NB4 (cell line): ENCODE results near the gene RAB1B.
A peak's percentile ranks its signal among the peaks of the same experiment; 100 is the strongest.

Source experiments
- MYC ChIP-seq: IDR thresholded peaks from 2 replicates; pipeline ENCODE4 v1.6.1; 2011; ENCODE audit warnings: low read depth, low read length
- POLR2A ChIP-seq: IDR thresholded peaks from 2 replicates; pipeline ENCODE4 v1.6.1; 2011; ENCODE audit warnings: mild to moderate bottlenecking; ENCODE audit not compliant: insufficient read length; ENCODE audit errors: extremely low read depth
- TF ChIP-seq, protein P1 (sequence below): IDR thresholded peaks from one replicate; pipeline ENCODE4 v1.5.1; 2012; ENCODE audit warnings: low read depth, low read length

- TF ChIP-seq, protein P1, sequence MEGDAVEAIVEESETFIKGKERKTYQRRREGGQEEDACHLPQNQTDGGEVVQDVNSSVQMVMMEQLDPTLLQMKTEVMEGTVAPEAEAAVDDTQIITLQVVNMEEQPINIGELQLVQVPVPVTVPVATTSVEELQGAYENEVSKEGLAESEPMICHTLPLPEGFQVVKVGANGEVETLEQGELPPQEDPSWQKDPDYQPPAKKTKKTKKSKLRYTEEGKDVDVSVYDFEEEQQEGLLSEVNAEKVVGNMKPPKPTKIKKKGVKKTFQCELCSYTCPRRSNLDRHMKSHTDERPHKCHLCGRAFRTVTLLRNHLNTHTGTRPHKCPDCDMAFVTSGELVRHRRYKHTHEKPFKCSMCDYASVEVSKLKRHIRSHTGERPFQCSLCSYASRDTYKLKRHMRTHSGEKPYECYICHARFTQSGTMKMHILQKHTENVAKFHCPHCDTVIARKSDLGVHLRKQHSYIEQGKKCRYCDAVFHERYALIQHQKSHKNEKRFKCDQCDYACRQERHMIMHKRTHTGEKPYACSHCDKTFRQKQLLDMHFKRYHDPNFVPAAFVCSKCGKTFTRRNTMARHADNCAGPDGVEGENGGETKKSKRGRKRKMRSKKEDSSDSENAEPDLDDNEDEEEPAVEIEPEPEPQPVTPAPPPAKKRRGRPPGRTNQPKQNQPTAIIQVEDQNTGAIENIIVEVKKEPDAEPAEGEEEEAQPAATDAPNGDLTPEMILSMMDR, result no peak
- TF ChIP-seq MYC (no peak), POLR2A (peak; percentile 16)
These were observed 48.9 kb downstream of the RAB1B start for GRCh38 chr11:66317322-66317722.
